RWPE1 (cell line): ENCODE data around the gene SLC47A2.
"Not testable (repeated sequence)": the region's sequence is repeated elsewhere in the genome, so short reads cannot be mapped to it uniquely, and the experiment has no call there.

Experiments used
- CTCF ChIA-PET: fragments of 350-600 bp; sonication (Branson Sonifier 250); formaldehyde crosslinking; extraction: SDS; loops from one replicate; lab custom pipeline; 2021; lab: Yijun Ruan, JAX
- POLR2A ChIA-PET: fragments of 400-600 bp; formaldehyde crosslinking; extraction: SDS; loops from one replicate; lab custom pipeline; 2020; ENCODE audit warnings: antibody characterized with exemption; ENCODE audit not compliant: low non-redundant PET; lab: Yijun Ruan, JAX
- DNase-seq: peaks from one replicate; pipeline ENCODE4 v3.0.0; 2012; ENCODE audit warnings: low spot score
- H3K27ac ChIP-seq: fragments of 450-650 bp; 2 replicates; pipeline ENCODE4 v1.5.1; 2017
- TF ChIP-seq, protein P1 (sequence below): fragments of 450-650 bp; conservative IDR thresholded peaks from 2 replicates; pipeline ENCODE4 v1.5.1; 2017; ENCODE audit warnings: low read depth, mild to moderate bottlenecking

Gene SLC47A2

DNA sequence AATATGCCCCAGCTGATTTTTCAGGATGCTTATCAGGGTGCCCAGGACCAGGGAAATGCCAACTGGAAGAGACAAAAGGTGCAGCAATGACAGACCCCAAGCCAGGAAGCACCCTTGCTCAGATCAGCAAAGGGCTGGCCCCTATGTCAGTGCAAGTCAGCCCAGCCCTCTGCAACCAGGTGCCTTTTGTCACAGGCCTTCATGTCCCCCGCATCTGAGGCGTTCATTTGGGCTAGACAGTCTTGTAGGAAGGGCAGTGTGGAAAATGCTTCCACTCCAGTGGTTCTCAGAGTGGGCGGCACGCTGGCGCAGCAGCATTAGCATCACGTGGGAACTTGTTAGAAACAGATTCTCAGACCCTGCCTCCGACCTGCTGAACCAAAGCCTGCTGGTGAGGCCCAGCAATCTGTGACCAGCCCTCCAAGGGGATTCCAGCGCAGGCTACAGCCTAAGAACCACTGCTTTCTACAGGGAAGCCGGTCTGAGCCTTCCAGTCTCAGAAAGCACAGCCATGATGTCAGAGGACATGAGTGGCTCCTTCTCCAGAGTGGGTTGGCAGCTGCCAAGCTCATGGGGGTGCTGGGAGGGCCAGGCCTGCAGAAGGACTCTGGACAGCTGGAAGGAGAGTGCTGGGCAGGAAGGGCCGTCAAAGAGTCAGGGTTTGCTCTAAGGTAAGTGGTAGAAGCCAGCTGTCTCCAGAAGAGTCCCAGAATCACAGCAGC is 13.1 kb downstream of the SLC47A2 start:
- CTCF ChIA-PET, result no interaction called here

DNA sequence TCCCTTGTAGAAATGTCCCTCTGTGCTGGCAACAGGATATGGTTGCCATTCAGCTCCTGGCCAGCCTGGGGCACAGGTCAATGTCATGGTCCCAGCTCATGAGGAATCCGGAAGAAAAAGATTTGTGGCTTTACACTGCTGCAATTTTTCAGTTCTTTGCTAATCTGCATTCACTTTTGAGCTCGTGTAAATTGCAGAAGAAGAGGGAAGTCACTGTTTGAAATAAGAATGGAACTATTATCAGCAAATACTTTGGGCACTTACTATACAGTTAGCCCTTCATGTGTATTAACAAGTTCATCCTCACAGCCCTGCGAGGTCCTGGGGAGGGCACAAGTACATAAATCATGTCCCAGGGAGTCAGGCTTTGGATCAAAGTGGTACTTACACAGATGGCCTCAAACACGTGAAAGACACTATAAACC is 14.2 kb downstream of the SLC47A2 start:
- no peak for DNase-seq
- TF ChIP-seq, protein P1, sequence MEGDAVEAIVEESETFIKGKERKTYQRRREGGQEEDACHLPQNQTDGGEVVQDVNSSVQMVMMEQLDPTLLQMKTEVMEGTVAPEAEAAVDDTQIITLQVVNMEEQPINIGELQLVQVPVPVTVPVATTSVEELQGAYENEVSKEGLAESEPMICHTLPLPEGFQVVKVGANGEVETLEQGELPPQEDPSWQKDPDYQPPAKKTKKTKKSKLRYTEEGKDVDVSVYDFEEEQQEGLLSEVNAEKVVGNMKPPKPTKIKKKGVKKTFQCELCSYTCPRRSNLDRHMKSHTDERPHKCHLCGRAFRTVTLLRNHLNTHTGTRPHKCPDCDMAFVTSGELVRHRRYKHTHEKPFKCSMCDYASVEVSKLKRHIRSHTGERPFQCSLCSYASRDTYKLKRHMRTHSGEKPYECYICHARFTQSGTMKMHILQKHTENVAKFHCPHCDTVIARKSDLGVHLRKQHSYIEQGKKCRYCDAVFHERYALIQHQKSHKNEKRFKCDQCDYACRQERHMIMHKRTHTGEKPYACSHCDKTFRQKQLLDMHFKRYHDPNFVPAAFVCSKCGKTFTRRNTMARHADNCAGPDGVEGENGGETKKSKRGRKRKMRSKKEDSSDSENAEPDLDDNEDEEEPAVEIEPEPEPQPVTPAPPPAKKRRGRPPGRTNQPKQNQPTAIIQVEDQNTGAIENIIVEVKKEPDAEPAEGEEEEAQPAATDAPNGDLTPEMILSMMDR, result no peak
- CTCF ChIA-PET, result no interaction called here
- POLR2A ChIA-PET, result no interaction called here
- peak overlapping the region; percentile 30 for H3K27ac ChIP-seq

More for the DNA sequence above, 13.1 kb downstream of the SLC47A2 start:
- POLR2A ChIA-PET, result no interaction called here
- H3K27ac ChIP-seq, result peak overlapping the region; percentile 96
- DNase-seq, result no peak
- TF ChIP-seq, protein P1, result no peak

DNA sequence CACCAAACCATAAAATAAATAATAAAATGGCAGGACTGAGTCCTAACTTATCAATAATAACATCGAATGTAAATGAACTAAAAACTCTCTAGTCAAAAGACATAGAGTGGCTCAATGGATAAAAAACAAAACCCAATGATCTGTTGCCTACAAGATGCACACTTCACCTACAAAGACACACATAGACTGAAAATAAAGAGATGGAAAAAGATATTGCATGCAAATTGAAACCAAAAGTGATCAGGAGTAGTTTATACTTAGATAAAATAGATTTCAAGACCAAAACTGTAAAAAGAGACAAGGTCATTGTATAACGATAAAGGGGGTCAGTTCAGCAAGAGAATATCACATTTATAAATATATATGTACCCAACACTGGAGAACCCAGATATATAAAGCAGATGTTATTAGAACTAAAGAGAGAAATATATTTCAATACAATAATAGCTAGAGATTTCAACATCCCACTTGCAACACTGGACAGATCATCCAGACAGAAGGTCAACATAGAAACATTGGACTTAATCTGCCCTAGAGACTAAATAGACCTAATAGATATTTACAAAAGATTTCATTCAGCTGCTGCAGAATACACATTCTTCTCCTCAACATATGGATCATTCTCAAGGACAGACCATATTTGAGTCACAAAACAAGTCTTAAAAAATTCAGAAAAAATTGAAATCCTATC is 29.8 kb downstream of the SLC47A2 start:
- ChIA-PET CTCF (no interaction called here), POLR2A (no interaction called here)
- no peak for DNase-seq
- no peak overlapping the region for H3K27ac ChIP-seq
- TF ChIP-seq, protein P1, result no peak

DNA sequence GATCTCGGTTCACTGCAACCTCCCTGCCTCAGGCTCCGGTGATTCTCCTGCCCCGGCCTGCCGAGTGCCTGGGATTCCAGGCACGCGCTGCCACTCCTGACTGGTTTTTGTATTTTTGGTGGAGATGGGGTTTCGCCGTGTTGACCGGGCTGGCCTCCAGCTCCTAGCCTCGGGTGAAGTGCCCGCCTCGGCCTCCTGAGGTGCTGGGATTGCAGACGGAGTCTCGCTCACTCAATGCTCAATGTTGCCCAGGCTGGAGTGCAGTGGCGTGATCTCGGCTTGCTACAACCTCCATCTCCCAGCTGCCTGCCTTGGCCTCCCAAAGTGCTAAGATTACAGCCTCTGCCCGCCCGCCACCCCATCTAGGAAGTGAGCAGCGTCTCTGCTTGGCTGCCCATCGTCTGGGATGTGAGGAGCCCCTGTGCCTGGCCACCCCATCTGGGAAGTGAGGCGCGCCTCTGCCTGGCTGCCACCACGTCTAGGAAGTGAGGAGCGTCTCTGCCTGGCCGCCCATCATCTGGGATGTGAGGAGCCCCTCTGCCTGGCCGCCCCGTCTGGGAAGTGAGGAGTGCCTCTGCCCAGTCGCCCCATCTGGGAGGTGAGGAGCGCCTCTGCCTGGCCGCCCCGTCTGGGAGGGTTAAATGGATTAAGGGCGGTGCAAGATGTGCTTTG is 31.3 kb downstream of the SLC47A2 start:
- CTCF ChIA-PET, DNase-seq, POLR2A ChIA-PET: not testable (repeated sequence)
- peak overlapping the region; percentile 35; the same call in 1 of the 2 replicates for H3K27ac ChIP-seq

DNA sequence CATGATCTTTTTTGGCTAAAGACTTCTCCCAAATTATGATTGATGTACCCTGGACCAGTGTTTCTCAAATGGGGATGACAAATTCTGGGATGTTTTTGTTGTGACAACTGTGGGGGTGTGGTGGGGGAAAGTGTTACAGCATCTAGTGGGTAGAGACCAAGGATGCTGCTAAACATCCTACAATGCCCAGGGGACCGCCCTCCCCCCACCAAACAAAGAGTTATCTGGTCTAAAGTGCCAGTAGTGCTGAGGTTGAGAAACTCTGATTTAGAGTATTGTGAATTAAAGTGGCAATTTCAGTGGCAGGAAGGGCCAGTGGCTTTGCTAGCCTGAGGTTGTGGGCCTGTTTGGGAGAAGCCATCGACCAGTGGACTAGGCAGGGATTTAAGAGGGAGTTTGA is 33.3 kb downstream of the SLC47A2 start:
- H3K27ac ChIP-seq, result peak overlapping the region; percentile 47
- no peak for DNase-seq
- TF ChIP-seq, protein P1, result no peak
- ChIA-PET POLR2A (no interaction called here), CTCF (no interaction called here)

DNA sequence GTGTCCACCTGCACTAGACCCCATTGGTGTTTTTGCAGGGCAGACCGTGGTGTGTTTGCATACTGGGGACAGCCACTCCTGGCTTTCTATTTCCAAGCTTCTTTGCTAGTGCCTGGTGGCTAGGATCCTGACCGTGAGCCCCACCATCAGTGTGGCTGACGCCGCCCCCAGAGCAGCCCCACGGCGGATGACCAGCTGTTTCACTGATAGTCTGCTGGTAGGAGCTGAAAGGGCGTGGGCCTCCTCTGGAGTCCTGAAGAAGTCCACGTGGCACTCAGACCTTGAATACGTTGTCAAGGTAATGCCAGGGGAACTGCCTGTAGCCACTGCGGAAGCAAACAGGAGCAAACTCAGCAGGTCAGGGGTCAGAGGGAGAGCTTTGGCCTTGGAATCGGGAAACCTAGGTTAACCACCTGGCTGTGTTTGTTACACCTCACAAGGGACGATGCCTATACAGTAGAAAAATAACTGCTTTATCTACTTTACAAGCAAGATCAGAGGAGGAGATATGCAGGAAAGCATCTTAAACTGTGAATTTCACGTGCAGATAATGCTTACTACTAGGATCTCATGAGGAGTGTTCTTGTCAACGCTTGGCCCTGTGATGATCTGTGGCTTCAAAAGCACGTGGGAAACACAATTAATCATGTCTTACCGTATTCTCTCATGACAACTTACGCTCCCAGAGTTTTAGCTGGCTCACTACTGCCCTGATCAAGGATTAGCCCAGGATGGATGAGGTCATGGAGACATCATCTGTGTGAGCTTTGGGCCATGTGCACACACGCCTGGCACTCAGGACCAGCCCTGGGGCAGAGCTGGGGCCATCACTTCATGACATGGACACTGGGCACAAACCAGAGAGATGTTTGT is 37.6 kb downstream of the SLC47A2 start:
- ChIA-PET POLR2A (no interaction called here), CTCF (no interaction called here)
- DNase-seq, result no peak
- TF ChIP-seq, protein P1, result no peak
- peak overlapping the region; percentile 71 for H3K27ac ChIP-seq
